ENCODE results near the gene CNOT6. TPM values are rescaled to one million over a fixed set of nuclear protein-coding genes. Genes with fewer than 3 reads are reported as not detected.

The CNOT6 gene
- total RNA-seq, 2 donors from 2014 or later: 19.5 to 24.8 TPM

- DNase-seq (ENCODE audit: low spot score): no peak
- H3K4me1 ChIP-seq (ENCODE audit: control insufficient read depth in 1 of 2, low read depth in 2 of 2): peaks cover 0 to 3% of the 10 kb centered on the region in 2 donors
- H3K9me3 ChIP-seq: no peaks in the 10 kb centered on the region
- no peak for ATAC-seq (ENCODE audit: insufficient number of reproducible peaks, low FRiP score, low read depth)
- no peak overlapping the region for H3K4me3 ChIP-seq
- H3K27ac ChIP-seq: no peak overlapping the region
- H3K27me3 ChIP-seq (replicated peaks; ENCODE audit: insufficient read depth): no peaks in the 10 kb centered on the region
- H3K36me3 ChIP-seq: no peaks in the 10 kb centered on the region
- no peak for TF ChIP-seq CTCF (IDR thresholded peaks at IDR 0.05)
Measured at GRCh38 chr5:180487556-180487955, 6.6 kb upstream of the CNOT6 start.

- Histone ChIP-seq H3K27me3 (replicated peaks; ENCODE audit: insufficient read depth) (no peaks in the 10 kb centered on the region), H3K27ac (no peak overlapping the region), H3K4me1 (ENCODE audit: control insufficient read depth in 1 of 2, low read depth in 2 of 2) (peaks cover 10 to 16% of the 10 kb centered on the region in 2 donors), H3K36me3 (no peaks in the 10 kb centered on the region), H3K9me3 (no peaks in the 10 kb centered on the region), H3K4me3 (no peak overlapping the region)
- no peak for TF ChIP-seq CTCF (IDR thresholded peaks at IDR 0.05)
- ATAC-seq (ENCODE audit: insufficient number of reproducible peaks, low FRiP score, low read depth) (no peak), DNase-seq (ENCODE audit: low spot score) (no peak)
Measured at GRCh38 chr5:180491496-180491895, 2.7 kb upstream of the CNOT6 start.

DNA sequence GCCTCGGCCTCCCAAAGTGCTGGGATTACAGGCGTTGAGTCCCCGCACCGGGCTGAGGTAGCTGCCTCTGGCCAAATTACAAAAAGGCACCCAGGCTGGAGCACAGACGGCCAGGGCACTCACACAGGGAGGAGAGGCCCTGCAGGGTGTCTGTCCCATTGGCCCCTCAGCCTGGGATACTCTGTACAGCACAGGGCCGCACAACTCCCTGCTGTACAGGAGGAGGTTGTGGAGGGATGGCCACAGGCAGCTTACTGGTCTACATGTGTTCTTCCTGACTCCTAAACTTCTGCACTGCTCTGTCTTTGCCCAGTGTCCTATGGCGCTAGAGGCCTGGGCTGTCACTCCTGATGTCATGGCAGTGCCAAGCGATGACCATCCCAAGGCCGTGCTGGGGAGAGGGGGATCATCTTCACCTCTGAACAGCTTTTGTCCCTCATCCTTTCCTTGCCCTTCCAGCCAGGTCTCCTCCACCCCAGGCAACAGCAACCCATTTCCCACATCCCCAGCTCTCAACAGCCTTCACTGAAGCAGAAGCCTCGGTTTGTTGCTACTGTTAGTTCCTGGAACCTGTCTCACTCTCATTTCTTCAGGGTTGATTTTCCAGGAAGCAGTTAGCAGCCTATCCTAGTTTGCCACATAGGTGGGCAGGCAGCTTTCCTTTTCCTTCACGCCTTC, 1.8 kb upstream of the CNOT6 start:
- Histone ChIP-seq H3K27ac (no peak overlapping the region), H3K9me3 (no peaks in the 10 kb centered on the region), H3K27me3 (replicated peaks; ENCODE audit: insufficient read depth) (no peaks in the 10 kb centered on the region), H3K4me3 (no peak overlapping the region), H3K4me1 (ENCODE audit: control insufficient read depth in 1 of 2, low read depth in 2 of 2) (peaks cover 10 to 21% of the 10 kb centered on the region in 2 donors), H3K36me3 (no peaks in the 10 kb centered on the region)
- no peak for TF ChIP-seq CTCF (IDR thresholded peaks at IDR 0.05)
- DNase-seq (ENCODE audit: low spot score) (no peak), ATAC-seq (ENCODE audit: insufficient number of reproducible peaks, low FRiP score, low read depth) (no peak)

GRCh38 chr5:180494510-180495181, 467 bp downstream of the CNOT6 start:
- no peak for TF ChIP-seq CTCF (IDR thresholded peaks at IDR 0.05)
- H3K4me1 ChIP-seq (ENCODE audit: control insufficient read depth in 1 of 2, low read depth in 2 of 2): peaks cover 10 to 21% of the 10 kb centered on the region in 2 donors
- no peaks in the 10 kb centered on the region for H3K27me3 ChIP-seq (replicated peaks; ENCODE audit: insufficient read depth)
- peak overlapping the region; percentile 95 for H3K4me3 ChIP-seq
- peak overlapping the region; percentile 78 to 89 for H3K27ac ChIP-seq
- no peaks in the 10 kb centered on the region for H3K9me3 ChIP-seq
- DNase-seq (ENCODE audit: low spot score) (no peak), ATAC-seq (ENCODE audit: insufficient number of reproducible peaks, low FRiP score, low read depth) (no peak)
- H3K36me3 ChIP-seq: no peaks in the 10 kb centered on the region

DNA sequence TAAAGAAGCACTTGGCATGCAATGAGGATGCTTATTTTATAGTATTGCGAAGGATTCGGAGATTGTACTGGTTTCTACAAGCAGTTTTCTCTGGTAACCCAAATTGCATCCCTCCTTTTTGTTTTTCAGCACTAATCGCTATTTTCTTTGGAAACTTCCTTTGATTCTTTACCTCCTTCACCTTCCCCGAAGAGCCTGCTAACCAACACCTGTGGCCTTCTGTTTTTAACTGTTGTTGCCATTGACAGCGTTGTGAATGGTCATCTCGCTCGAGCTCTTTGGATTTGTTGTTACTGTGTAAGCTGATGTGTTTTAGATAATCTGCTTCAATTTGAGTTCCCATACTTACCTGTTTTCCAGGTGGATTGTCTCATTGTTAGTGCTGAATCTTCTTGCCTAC, 1.1 kb downstream of the CNOT6 start:
- Histone ChIP-seq H3K4me1 (ENCODE audit: control insufficient read depth in 1 of 2, low read depth in 2 of 2) (peaks cover 10 to 21% of the 10 kb centered on the region in 2 donors), H3K9me3 (no peaks in the 10 kb centered on the region), H3K27me3 (replicated peaks; ENCODE audit: insufficient read depth) (no peaks in the 10 kb centered on the region), H3K27ac (peak overlapping the region; percentile 78 to 89), H3K36me3 (no peaks in the 10 kb centered on the region), H3K4me3 (peak overlapping the region; percentile 95)
- DNase-seq (ENCODE audit: low spot score) (no peak), ATAC-seq (ENCODE audit: insufficient number of reproducible peaks, low FRiP score, low read depth) (no peak)
- no peak for TF ChIP-seq CTCF (IDR thresholded peaks at IDR 0.05)
